Neuronal stem cell (in vitro differentiated cells): ENCODE data around the gene BTG3. TPM values are rescaled to one million over a fixed set of nuclear protein-coding genes. Genes with fewer than 3 reads are reported as not detected.

ENCODE experiments used
- DNase-seq: peaks from one replicate; pipeline ENCODE4 v3.0.0-alpha.2; 2013; ENCODE audit warnings: low spot score
- H2AFZ ChIP-seq: one replicate; pipeline ENCODE4 v1.6.1; 2013; ENCODE audit warnings: mild to moderate bottlenecking, low read length, inconsistent platforms
- H2AK5ac ChIP-seq: 2 replicates; pipeline ENCODE4 v1.6.1; 2013; ENCODE audit warnings: low read depth, mild to moderate bottlenecking, inconsistent platforms, low read length, moderate library complexity, mixed read lengths
- H2BK120ac ChIP-seq: 2 replicates; pipeline ENCODE4 v1.6.1; 2013; ENCODE audit warnings: low read depth, mild to moderate bottlenecking, inconsistent platforms, low read length, moderate library complexity, mixed read lengths
- H2BK12ac ChIP-seq: one replicate; pipeline ENCODE4 v1.6.1; 2013; ENCODE audit warnings: low read length, inconsistent platforms
- H2BK15ac ChIP-seq: 2 replicates; pipeline ENCODE4 v1.6.1; 2013; ENCODE audit warnings: mild to moderate bottlenecking, low read length, inconsistent platforms, mixed read lengths
- H2BK5ac ChIP-seq: one replicate; pipeline ENCODE4 v1.6.1; 2013; ENCODE audit warnings: inconsistent platforms, mild to moderate bottlenecking, low read length, moderate library complexity
- H3K14ac ChIP-seq: one replicate; pipeline ENCODE4 v1.6.1; 2013; ENCODE audit warnings: low read length, inconsistent platforms
- H3K18ac ChIP-seq: 2 replicates; pipeline ENCODE4 v1.6.1; 2013; ENCODE audit warnings: low read length, inconsistent platforms
- H3K23ac ChIP-seq: 2 replicates; pipeline ENCODE4 v1.6.1; 2013; ENCODE audit warnings: low read depth, mild to moderate bottlenecking, mixed read lengths, low read length, inconsistent platforms; ENCODE audit not compliant: poor library complexity
- H3K27ac ChIP-seq: replicated peaks from 3 replicates; pipeline ENCODE4 v1.5.1; 2013; ENCODE audit warnings: low read length, inconsistent platforms
- H3K27me3 ChIP-seq, 3 experiments: 2 replicates each; pipeline ENCODE4 v1.6.1; 2013; ENCODE audit warnings: low read length in 3 of 3, mild to moderate bottlenecking in 2 of 3, inconsistent platforms in 1 of 3, low read depth in 1 of 3, mixed read lengths in 1 of 3, moderate library complexity in 1 of 3; ENCODE audit not compliant: control insufficient read depth in 3 of 3, insufficient read depth in 3 of 3
- H3K36me3 ChIP-seq, 2 donors: replicated peaks in 1 of 2; 2 replicates each; pipeline ENCODE4 v1.6.1; 2013; ENCODE audit warnings: low read length in 2 of 2; ENCODE audit not compliant: control insufficient read depth in 2 of 2, insufficient read depth in 2 of 2
- H3K4ac ChIP-seq: 2 replicates; pipeline ENCODE4 v1.6.1; 2013; ENCODE audit warnings: inconsistent platforms, mild to moderate bottlenecking, low read length, moderate library complexity
- H3K4me1 ChIP-seq, 2 donors: 1 replicate in 1 of 2; 2 replicates in 1 of 2; pipeline ENCODE4 v1.6.1; 2013; ENCODE audit warnings: low read length in 2 of 2, low read depth in 1 of 2; ENCODE audit not compliant: control insufficient read depth in 2 of 2, insufficient read depth in 1 of 2
- H3K4me2 ChIP-seq: one replicate; pipeline ENCODE4 v1.6.1; 2013; ENCODE audit warnings: mild to moderate bottlenecking, low read length, inconsistent platforms; ENCODE audit not compliant: insufficient read depth, poor library complexity, severe bottlenecking
- H3K4me3 ChIP-seq, 2 donors: 2 replicates each; pipeline ENCODE4 v1.5.1; 2013; ENCODE audit warnings: low read length in 2 of 2, mild to moderate bottlenecking in 2 of 2, inconsistent platforms in 1 of 2, moderate library complexity in 1 of 2
- H3K79me1 ChIP-seq: one replicate; pipeline ENCODE4 v1.6.1; 2013; ENCODE audit warnings: low read depth, mild to moderate bottlenecking, inconsistent platforms, low read length, moderate library complexity
- H3K9ac ChIP-seq: one replicate; pipeline ENCODE4 v1.6.1; 2013; ENCODE audit warnings: mild to moderate bottlenecking, low read depth, low read length, inconsistent platforms; ENCODE audit not compliant: poor library complexity
- H3K9me3 ChIP-seq, 2 donors: replicated peaks in 1 of 2; 2 replicates each; pipeline versions ENCODE3 to v1.6.1; 2013; ENCODE audit warnings: low read length in 2 of 2, mild to moderate bottlenecking in 2 of 2, inconsistent platforms in 1 of 2, low read depth in 1 of 2, mixed read lengths in 1 of 2, moderate library complexity in 1 of 2; ENCODE audit not compliant: control insufficient read depth in 2 of 2, insufficient read depth in 1 of 2
- H4K8ac ChIP-seq: one replicate; pipeline ENCODE4 v1.6.1; 2013; ENCODE audit warnings: low read depth, mild to moderate bottlenecking, inconsistent platforms, low read length, moderate library complexity
- H4K91ac ChIP-seq: one replicate; pipeline ENCODE4 v1.6.1; 2013; ENCODE audit warnings: low read length, low read depth, mild to moderate bottlenecking, inconsistent platforms; ENCODE audit not compliant: poor library complexity
- WGBS, 2 donors: extraction: QIAGEN DNeasy Blood & Tissue Kit; methylation state at CpG; one replicate each; pipeline ENCODE4 v1.1.7; 2013; ENCODE audit warnings: missing lambda C conversion rate in 2 of 2, mixed read lengths in 1 of 2; ENCODE audit not compliant: insufficient read length in 2 of 2, insufficient replicate concordance in 1 of 2; ENCODE audit errors: extremely low coverage in 2 of 2; 5-methylcytosine and 5-hydroxymethylcytosine counted together
- polyA plus RNA-seq, 2 experiments: library from polyadenylated mRNA; stranded (reverse); fragments of 200-250 nt; gene quantifications; one replicate each; pipeline ENCODE4 v1.2.3, GENCODE V29; 2013

The BTG3 gene, protein sequence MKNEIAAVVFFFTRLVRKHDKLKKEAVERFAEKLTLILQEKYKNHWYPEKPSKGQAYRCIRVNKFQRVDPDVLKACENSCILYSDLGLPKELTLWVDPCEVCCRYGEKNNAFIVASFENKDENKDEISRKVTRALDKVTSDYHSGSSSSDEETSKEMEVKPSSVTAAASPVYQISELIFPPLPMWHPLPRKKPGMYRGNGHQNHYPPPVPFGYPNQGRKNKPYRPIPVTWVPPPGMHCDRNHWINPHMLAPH
- polyA plus RNA-seq (2013, experiment 1 of 2): 44.6 TPM
- 45.1 TPM for polyA plus RNA-seq (2013, experiment 2 of 2)

- no peak within 1 kb of the TSS for H3K27ac ChIP-seq
- peak within 1 kb of the TSS; percentile 67 for H2BK12ac ChIP-seq
- peak within 1 kb of the TSS; percentile 32 for H4K8ac ChIP-seq
- peaks cover 6% of the 10 kb centered on the region for H3K79me1 ChIP-seq
- H3K36me3 ChIP-seq: peaks cover 3 to 28% of the 10 kb centered on the region in 2 donors
- H3K4me2 ChIP-seq: peak within 1 kb of the TSS; percentile 92
- peak within 1 kb of the TSS; percentile 95 for H3K9ac ChIP-seq
- peak within 1 kb of the TSS; percentile 79 for H2AK5ac ChIP-seq
- peaks cover 0 to 5% of the 10 kb centered on the region in 2 donors for H3K9me3 ChIP-seq
- H2BK120ac ChIP-seq: no peak within 1 kb of the TSS
- peak within 1 kb of the TSS; percentile 96 for H2AFZ ChIP-seq
- H4K91ac ChIP-seq: no peak within 1 kb of the TSS
- peak within 1 kb of the TSS; percentile 31 for H2BK5ac ChIP-seq
- no peak within 1 kb of the TSS for H3K4ac ChIP-seq
- peak; percentile 76 for DNase-seq
- H2BK15ac ChIP-seq: peak within 1 kb of the TSS; percentile 47
- no CpG with 5 or more reads among the region's 102 CpGs for WGBS, 2 donors
- peak within 1 kb of the TSS; percentile 94 to 99 for H3K4me3 ChIP-seq
- H3K18ac ChIP-seq: peak within 1 kb of the TSS; percentile 97
- peaks cover 0 to 10% (median 0%) of the 10 kb centered on the region in 3 experiments for H3K27me3 ChIP-seq
- peak within 1 kb of the TSS; percentile 100 for H3K23ac ChIP-seq
- peaks cover 2 to 7% of the 10 kb centered on the region in 2 donors for H3K4me1 ChIP-seq
- H3K14ac ChIP-seq: peak within 1 kb of the TSS; percentile 95
Observed at GRCh38 chr21:17612565-17613241, at the start of gene BTG3. Gene BTG3 (minus strand): TSS chr21:17612901. CDS start chr21:17609144, 3,757 bp downstream.

DNA sequence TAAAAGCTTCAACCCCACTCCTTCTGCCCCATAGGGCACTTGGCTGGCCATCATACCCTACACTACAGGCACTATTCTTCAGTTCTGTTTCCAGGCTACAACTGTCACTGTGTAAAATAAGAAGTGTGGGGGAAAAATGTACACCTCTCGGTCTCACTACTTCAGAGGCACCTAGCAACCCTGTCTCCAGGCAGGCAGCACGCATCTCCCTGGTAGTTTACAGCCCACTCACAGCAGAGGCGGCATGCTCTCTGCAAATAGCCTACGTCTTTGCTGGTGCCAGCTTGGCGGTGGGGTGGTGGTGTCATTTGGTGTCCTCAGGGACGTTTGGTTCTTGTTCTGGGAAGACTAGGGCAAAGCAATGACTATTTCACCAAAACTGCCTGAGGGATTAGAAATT is 48.2 kb upstream of the BTG3 start:
- Histone ChIP-seq H3K4me3 (no peak overlapping the region), H2AFZ (peak overlapping the region; percentile 28), H3K36me3 (no peaks in the 10 kb centered on the region), H3K9ac (no peak overlapping the region), H3K4me2 (no peak overlapping the region), H2BK5ac (no peak overlapping the region), H3K23ac (no peak overlapping the region), H2BK12ac (no peak overlapping the region), H2AK5ac (no peak overlapping the region), H3K4ac (no peak overlapping the region), H4K91ac (no peak overlapping the region), H2BK15ac (no peak overlapping the region), H3K14ac (no peak overlapping the region), H3K27me3 (no peaks in the 10 kb centered on the region), H3K79me1 (no peaks in the 10 kb centered on the region), H3K4me1 (peaks cover 0 to 2% of the 10 kb centered on the region in 2 donors), H3K18ac (no peak overlapping the region), H2BK120ac (no peak overlapping the region), H3K9me3 (peaks cover 0 to under 1% of the 10 kb centered on the region in 2 donors), H4K8ac (no peak overlapping the region), H3K27ac (no peak overlapping the region)
- WGBS, 2 donors: no CpG with 5 or more reads among the region's 6 CpGs
- no peak for DNase-seq

DNA sequence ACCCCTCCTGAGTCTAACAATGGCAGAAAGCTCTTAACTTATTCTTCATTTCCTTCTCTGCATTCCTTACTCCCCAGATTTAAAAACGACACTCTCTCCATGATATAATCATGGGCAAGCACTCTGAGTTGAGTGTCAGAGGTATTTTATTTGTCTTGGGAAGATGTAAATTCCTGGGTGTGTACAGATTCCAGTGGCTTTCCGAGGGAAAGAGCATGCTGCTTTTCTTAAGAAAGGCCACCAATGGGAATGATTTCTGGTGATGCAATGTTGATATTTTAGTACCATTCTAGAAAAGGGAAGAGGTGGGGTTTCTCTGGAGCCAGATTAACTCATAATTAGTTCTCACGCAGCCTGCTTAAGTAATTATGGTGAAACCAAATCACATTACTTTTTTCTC is 47.8 kb upstream of the BTG3 start:
- Histone ChIP-seq H2BK12ac (no peak overlapping the region), H4K91ac (no peak overlapping the region), H4K8ac (no peak overlapping the region), H3K9ac (no peak overlapping the region), H3K4me1 (peaks cover 0 to 2% of the 10 kb centered on the region in 2 donors), H2AFZ (peak overlapping the region; percentile 28), H3K4me2 (no peak overlapping the region), H2BK5ac (no peak overlapping the region), H2BK15ac (no peak overlapping the region), H3K14ac (no peak overlapping the region), H3K18ac (no peak overlapping the region), H2AK5ac (no peak overlapping the region), H3K4me3 (no peak overlapping the region), H3K79me1 (no peaks in the 10 kb centered on the region), H3K36me3 (no peaks in the 10 kb centered on the region), H3K9me3 (peaks cover 0 to 2% of the 10 kb centered on the region in 2 donors), H3K4ac (no peak overlapping the region), H2BK120ac (no peak overlapping the region), H3K27me3 (no peaks in the 10 kb centered on the region), H3K27ac (no peak overlapping the region), H3K23ac (no peak overlapping the region)
- DNase-seq: no peak
- no CpG with 5 or more reads among the region's 3 CpGs for WGBS, 2 donors

DNA sequence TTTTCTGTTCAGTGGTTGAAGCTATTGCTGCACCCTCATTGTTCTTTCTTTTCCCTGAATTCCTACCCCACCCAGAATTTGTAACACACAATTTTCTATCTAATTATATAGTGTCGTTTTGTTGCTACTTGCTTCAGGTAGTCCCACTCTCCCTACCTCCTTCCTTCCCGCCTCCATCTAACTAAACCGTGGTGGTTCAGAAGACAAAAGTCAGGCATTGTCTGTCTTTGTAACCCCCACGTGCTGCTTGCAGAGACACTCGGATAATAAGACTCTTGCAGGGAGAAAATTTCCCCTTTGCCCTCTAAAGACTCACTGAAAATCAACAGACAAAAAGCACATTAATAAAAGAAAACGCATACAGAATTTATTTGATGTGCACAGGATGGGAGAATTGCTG is 46.2 kb upstream of the BTG3 start:
- H2AFZ ChIP-seq: no peak overlapping the region
- H3K9ac ChIP-seq: no peak overlapping the region
- H3K79me1 ChIP-seq: no peaks in the 10 kb centered on the region
- H3K4me2 ChIP-seq: no peak overlapping the region
- peaks cover 0 to 2% of the 10 kb centered on the region in 2 donors for H3K4me1 ChIP-seq
- no peak overlapping the region for H3K4ac ChIP-seq
- H3K36me3 ChIP-seq: no peaks in the 10 kb centered on the region
- H3K27me3 ChIP-seq: no peaks in the 10 kb centered on the region
- H2BK12ac ChIP-seq: no peak overlapping the region
- no peak overlapping the region for H2BK15ac ChIP-seq
- H4K91ac ChIP-seq: no peak overlapping the region
- no peak overlapping the region for H2BK5ac ChIP-seq
- no peak overlapping the region for H2AK5ac ChIP-seq
- no peak overlapping the region for H3K27ac ChIP-seq
- H3K4me3 ChIP-seq: no peak overlapping the region
- no peak overlapping the region for H3K18ac ChIP-seq
- WGBS, 2 donors: no CpG with 5 or more reads among the region's 6 CpGs
- H4K8ac ChIP-seq: no peak overlapping the region
- H3K9me3 ChIP-seq: peaks cover 0 to 2% of the 10 kb centered on the region in 2 donors
- DNase-seq: no peak
- H2BK120ac ChIP-seq: no peak overlapping the region
- H3K14ac ChIP-seq: no peak overlapping the region
- no peak overlapping the region for H3K23ac ChIP-seq
